ENCODE results near the gene ANAPC7. TPM values are rescaled to one million over a fixed set of nuclear protein-coding genes. Genes with fewer than 3 reads are reported as not detected.

ANAPC7 gene
- total and polyA plus RNA-seq, 2 donors (not counting 1 experiment from before 2014, with no cell fraction given) = 48.7 to 49.5 TPM

DNA sequence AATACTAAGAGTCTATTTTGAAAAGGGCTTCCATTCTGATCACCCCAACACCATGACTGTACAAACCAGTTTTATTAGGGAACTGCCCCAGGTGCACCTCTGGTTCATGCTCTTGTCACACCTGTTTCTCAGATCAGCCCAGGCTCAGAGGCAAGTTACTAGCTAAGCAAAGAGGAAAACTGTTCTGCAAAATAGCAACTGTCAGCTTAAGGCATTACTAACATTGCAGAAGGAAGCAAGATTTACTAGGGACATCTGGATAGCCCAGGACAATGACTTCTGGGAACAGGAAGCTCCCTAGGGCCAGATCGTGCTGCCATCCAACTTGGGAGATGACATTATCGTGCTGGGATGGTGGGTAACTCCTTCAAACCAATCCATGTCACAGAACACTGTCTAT, 30.1 kb downstream of the ANAPC7 start:
- H3K4me2 ChIP-seq (ENCODE audit: extremely low read depth, insufficient read depth, low read length) = no peak overlapping the region
- no peaks in the 10 kb centered on the region for H3K4me1 ChIP-seq (ENCODE audit: control insufficient read depth, extremely low read depth, insufficient read depth, low read length)
- no peak overlapping the region for H2AFZ ChIP-seq (ENCODE audit: low read length)
- peaks cover 26% of the 10 kb centered on the region for H3K36me3 ChIP-seq (ENCODE audit: control insufficient read depth, insufficient read depth, low read length)
- no peaks in the 10 kb centered on the region for H3K27me3 ChIP-seq (ENCODE audit: control insufficient read depth, insufficient read depth, low read length)
- TF ChIP-seq, protein P1, sequence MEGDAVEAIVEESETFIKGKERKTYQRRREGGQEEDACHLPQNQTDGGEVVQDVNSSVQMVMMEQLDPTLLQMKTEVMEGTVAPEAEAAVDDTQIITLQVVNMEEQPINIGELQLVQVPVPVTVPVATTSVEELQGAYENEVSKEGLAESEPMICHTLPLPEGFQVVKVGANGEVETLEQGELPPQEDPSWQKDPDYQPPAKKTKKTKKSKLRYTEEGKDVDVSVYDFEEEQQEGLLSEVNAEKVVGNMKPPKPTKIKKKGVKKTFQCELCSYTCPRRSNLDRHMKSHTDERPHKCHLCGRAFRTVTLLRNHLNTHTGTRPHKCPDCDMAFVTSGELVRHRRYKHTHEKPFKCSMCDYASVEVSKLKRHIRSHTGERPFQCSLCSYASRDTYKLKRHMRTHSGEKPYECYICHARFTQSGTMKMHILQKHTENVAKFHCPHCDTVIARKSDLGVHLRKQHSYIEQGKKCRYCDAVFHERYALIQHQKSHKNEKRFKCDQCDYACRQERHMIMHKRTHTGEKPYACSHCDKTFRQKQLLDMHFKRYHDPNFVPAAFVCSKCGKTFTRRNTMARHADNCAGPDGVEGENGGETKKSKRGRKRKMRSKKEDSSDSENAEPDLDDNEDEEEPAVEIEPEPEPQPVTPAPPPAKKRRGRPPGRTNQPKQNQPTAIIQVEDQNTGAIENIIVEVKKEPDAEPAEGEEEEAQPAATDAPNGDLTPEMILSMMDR (conservative IDR thresholded peaks at IDR 0.05 in 1 of 2, IDR thresholded peaks at IDR 0.05 in 1 of 2; ENCODE audit: low read depth in 1 of 2, low read length in 2 of 2) = no peak
- no peak for TF ChIP-seq EZH2 (IDR thresholded peaks at IDR 0.05; ENCODE audit: low read length, missing control alignments)
- H4K20me1 ChIP-seq (ENCODE audit: control insufficient read depth, extremely low read depth, insufficient read depth, low read length) = no peaks in the 10 kb centered on the region
- no peak for DNase-seq (ENCODE audit: low read depth in 2 of 2)
- no peaks in the 10 kb centered on the region for H3K79me2 ChIP-seq (ENCODE audit: control insufficient read depth, insufficient read depth, low read length)
- no peak overlapping the region for H3K4me3 ChIP-seq (replicated peaks in 1 of 4; ENCODE audit: control extremely low read depth in 1 of 4, insufficient read depth in 1 of 4, low read depth in 3 of 4, low read length in 4 of 4)
- H3K9ac ChIP-seq (ENCODE audit: insufficient read depth, low read length) = no peak overlapping the region
- H3K27ac ChIP-seq (ENCODE audit: insufficient read depth, low read length) = no peak overlapping the region
- H3K9me3 ChIP-seq (ENCODE audit: control insufficient read depth, insufficient read depth, low read depth, low read length) = no peaks in the 10 kb centered on the region

DNA sequence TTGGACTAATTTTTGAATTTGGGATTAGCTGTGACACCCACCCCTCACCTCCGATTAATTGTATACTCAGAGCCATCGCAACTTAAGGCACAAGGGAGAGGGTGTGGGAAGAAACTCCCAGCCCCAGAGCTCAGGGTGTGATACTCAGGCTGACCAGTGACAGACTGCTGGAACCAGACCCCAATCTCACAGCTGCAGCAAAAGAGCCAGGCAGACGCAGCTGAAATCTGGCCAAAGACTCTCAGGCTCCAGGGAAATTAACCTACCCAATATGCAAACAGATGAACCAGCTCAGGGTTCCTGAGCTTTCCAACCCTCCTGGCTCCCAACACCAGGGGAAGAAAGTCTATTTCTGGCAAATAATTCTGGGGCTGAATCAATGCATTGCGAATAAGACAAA, 30.5 kb downstream of the ANAPC7 start:
- Histone ChIP-seq H3K4me2 (ENCODE audit: extremely low read depth, insufficient read depth, low read length) (no peak overlapping the region), H3K27me3 (ENCODE audit: control insufficient read depth, insufficient read depth, low read length) (no peaks in the 10 kb centered on the region), H3K4me3 (replicated peaks in 1 of 4; ENCODE audit: control extremely low read depth in 1 of 4, insufficient read depth in 1 of 4, low read depth in 3 of 4, low read length in 4 of 4) (no peak overlapping the region), H3K9me3 (ENCODE audit: control insufficient read depth, insufficient read depth, low read depth, low read length) (no peaks in the 10 kb centered on the region), H3K9ac (ENCODE audit: insufficient read depth, low read length) (no peak overlapping the region), H3K4me1 (ENCODE audit: control insufficient read depth, extremely low read depth, insufficient read depth, low read length) (no peaks in the 10 kb centered on the region), H4K20me1 (ENCODE audit: control insufficient read depth, extremely low read depth, insufficient read depth, low read length) (no peaks in the 10 kb centered on the region), H3K36me3 (ENCODE audit: control insufficient read depth, insufficient read depth, low read length) (peaks cover 26% of the 10 kb centered on the region), H3K27ac (ENCODE audit: insufficient read depth, low read length) (no peak overlapping the region), H2AFZ (ENCODE audit: low read length) (no peak overlapping the region), H3K79me2 (ENCODE audit: control insufficient read depth, insufficient read depth, low read length) (no peaks in the 10 kb centered on the region)
- DNase-seq (ENCODE audit: low read depth in 2 of 2) = no peak
- TF ChIP-seq, protein P1 (conservative IDR thresholded peaks at IDR 0.05 in 1 of 2, IDR thresholded peaks at IDR 0.05 in 1 of 2; ENCODE audit: low read depth in 1 of 2, low read length in 2 of 2) = no peak
- no peak for TF ChIP-seq EZH2 (IDR thresholded peaks at IDR 0.05; ENCODE audit: low read length, missing control alignments)

DNA sequence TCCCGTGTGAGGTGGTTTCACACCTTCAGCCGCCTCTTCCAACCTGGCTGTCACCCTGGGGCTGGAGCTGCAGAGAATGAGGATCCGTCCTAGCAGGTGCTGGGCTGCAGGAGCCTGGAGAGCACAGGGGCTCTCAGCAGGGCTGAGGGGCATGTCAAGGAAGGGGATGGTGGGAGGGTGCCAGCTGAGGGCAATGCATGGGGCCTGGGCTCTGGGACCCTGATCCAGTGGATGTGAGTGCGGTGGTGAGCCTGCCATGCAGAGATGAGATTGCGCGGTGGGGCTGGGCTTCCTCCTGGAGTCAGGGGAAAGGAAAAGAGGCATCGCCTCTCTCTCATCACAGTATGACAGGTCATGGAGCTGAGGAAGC, 31.5 kb downstream of the ANAPC7 start:
- Histone ChIP-seq H3K4me2 (ENCODE audit: extremely low read depth, insufficient read depth, low read length) (no peak overlapping the region), H3K27me3 (ENCODE audit: control insufficient read depth, insufficient read depth, low read length) (no peaks in the 10 kb centered on the region), H4K20me1 (ENCODE audit: control insufficient read depth, extremely low read depth, insufficient read depth, low read length) (no peaks in the 10 kb centered on the region), H3K4me3 (replicated peaks in 1 of 4; ENCODE audit: control extremely low read depth in 1 of 4, insufficient read depth in 1 of 4, low read depth in 3 of 4, low read length in 4 of 4) (no peak overlapping the region), H3K27ac (ENCODE audit: insufficient read depth, low read length) (no peak overlapping the region), H3K4me1 (ENCODE audit: control insufficient read depth, extremely low read depth, insufficient read depth, low read length) (peaks cover 2% of the 10 kb centered on the region), H3K36me3 (ENCODE audit: control insufficient read depth, insufficient read depth, low read length) (peaks cover 22% of the 10 kb centered on the region), H3K9me3 (ENCODE audit: control insufficient read depth, insufficient read depth, low read depth, low read length) (no peaks in the 10 kb centered on the region), H3K79me2 (ENCODE audit: control insufficient read depth, insufficient read depth, low read length) (no peaks in the 10 kb centered on the region), H2AFZ (ENCODE audit: low read length) (no peak overlapping the region), H3K9ac (ENCODE audit: insufficient read depth, low read length) (no peak overlapping the region)
- DNase-seq (ENCODE audit: low read depth in 2 of 2) = no peak
- no peak for TF ChIP-seq EZH2 (IDR thresholded peaks at IDR 0.05; ENCODE audit: low read length, missing control alignments)
- TF ChIP-seq, protein P1 (conservative IDR thresholded peaks at IDR 0.05 in 1 of 2, IDR thresholded peaks at IDR 0.05 in 1 of 2; ENCODE audit: low read depth in 1 of 2, low read length in 2 of 2) = no peak

Measured in fibroblast of lung (primary cell).